Esophagus squamous epithelium (tissue), 4 donors: ENCODE measurements around the gene OPTC.

Experiments
- POLR2A ChIP-seq, 4 donors: fragments of 450-650 bp; IDR thresholded peaks; one replicate each; pipeline ENCODE4 v1.6.1; 2017; ENCODE audit warnings: antibody characterized with exemption in 4 of 4, mild to moderate bottlenecking in 4 of 4, moderate library complexity in 3 of 4
- TF ChIP-seq, protein P1 (sequence below), 6 experiments: fragments of 450-650 bp in 4 of 6; fragments of 200-600 bp in 2 of 6; sonication (generic) in 2 of 6; IDR thresholded peaks; one replicate each; pipeline ENCODE4 v1.5.1; 2016 to 2019; ENCODE audit warnings: antibody characterized with exemption in 6 of 6, mild to moderate bottlenecking in 4 of 6, moderate library complexity in 4 of 6

DNA sequence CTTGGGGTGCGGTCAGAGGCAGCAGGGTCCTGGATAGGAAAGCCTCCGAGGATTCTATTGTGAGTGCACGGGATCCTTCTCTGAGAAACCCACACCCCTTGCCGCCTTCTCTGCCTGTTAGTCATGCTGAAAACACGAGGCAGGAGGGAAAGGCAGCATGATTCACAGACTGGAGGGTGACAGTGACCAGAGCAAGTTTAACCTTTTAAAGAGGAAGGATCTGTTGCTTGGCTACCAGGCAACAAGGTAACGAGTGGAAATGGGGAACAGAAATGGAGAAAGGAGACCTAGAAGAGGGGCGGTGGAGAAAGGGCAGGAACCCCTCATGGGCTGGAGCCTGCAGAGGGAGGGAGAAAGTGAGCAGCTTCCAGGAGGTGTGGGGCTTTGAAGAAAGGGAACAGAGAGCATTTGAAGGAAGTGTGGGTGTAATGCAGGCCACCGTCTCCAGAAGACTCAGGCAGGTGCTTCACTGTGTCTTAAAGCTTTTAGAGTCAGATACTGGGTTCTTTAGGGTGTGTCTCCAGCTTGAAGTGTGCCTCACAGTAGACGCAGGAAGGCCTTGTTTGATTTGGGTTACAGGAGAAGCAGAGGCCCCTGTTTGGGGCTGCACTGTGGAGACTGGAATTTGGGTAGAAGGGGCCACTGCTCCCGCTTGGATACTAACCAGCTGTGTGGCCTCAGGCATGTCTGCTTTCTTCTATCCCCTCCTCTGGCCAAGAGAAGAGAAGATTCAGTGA lies 19.1 kb downstream of the OPTC start:
- TF ChIP-seq, protein P1, sequence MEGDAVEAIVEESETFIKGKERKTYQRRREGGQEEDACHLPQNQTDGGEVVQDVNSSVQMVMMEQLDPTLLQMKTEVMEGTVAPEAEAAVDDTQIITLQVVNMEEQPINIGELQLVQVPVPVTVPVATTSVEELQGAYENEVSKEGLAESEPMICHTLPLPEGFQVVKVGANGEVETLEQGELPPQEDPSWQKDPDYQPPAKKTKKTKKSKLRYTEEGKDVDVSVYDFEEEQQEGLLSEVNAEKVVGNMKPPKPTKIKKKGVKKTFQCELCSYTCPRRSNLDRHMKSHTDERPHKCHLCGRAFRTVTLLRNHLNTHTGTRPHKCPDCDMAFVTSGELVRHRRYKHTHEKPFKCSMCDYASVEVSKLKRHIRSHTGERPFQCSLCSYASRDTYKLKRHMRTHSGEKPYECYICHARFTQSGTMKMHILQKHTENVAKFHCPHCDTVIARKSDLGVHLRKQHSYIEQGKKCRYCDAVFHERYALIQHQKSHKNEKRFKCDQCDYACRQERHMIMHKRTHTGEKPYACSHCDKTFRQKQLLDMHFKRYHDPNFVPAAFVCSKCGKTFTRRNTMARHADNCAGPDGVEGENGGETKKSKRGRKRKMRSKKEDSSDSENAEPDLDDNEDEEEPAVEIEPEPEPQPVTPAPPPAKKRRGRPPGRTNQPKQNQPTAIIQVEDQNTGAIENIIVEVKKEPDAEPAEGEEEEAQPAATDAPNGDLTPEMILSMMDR (IDR thresholded peaks at IDR 0.05), result no peak
- TF ChIP-seq POLR2A (IDR thresholded peaks at IDR 0.05), result no peak
